CD4-positive, alpha-beta T cell treated with Interleukin-12 subunit alpha and Interleukin-12 subunit beta, for 1 hour (primary cell): ENCODE data around the gene AMMECR1L.
A peak's percentile ranks its signal among the peaks of the same experiment; 100 is the strongest.
"Not testable (repeated sequence)": the region's sequence is repeated elsewhere in the genome, so short reads cannot be mapped to it uniquely, and the experiment has no call there.

ENCODE experiments used
- DNase-seq: peaks from one replicate; pipeline ENCODE4 v3.0.0-alpha.2; 2020

Gene AMMECR1L

GRCh38 chr2:127885780-127886592, at the start of gene AMMECR1L:
Gene AMMECR1L (minus strand): TSS chr2:127885956. CDS start chr2:127874234, 11,722 bp downstream.
- peak; percentile 84 for DNase-seq

GRCh38 chr2:127935337-127935736, 49.6 kb upstream of the AMMECR1L start:
- no peak for DNase-seq

GRCh38 chr2:127932199-127932876, 46.6 kb upstream of the AMMECR1L start:
- DNase-seq, result no peak

GRCh38 chr2:127929449-127929848, 43.7 kb upstream of the AMMECR1L start:
- DNase-seq, result no peak

- no peak for DNase-seq
Measured at GRCh38 chr2:127927384-127927783, 41.6 kb upstream of the AMMECR1L start.

- no peak for DNase-seq
Measured at GRCh38 chr2:127917916-127918315, 32.2 kb upstream of the AMMECR1L start.

GRCh38 chr2:127913808-127914457, 28.2 kb upstream of the AMMECR1L start:
- DNase-seq, result no peak

- no peak for DNase-seq
Measured at GRCh38 chr2:127911737-127912136, 26.0 kb upstream of the AMMECR1L start.

- no peak for DNase-seq
Measured at GRCh38 chr2:127910415-127910814, 24.7 kb upstream of the AMMECR1L start.

GRCh38 chr2:127909019-127909418, 23.3 kb upstream of the AMMECR1L start:
- DNase-seq, result no peak

GRCh38 chr2:127907733-127908400, 22.1 kb upstream of the AMMECR1L start:
- not testable (repeated sequence) for DNase-seq

- no peak for DNase-seq
Measured at GRCh38 chr2:127906206-127906926, 20.6 kb upstream of the AMMECR1L start.

- no peak for DNase-seq
Measured at GRCh38 chr2:127901339-127902056, 15.7 kb upstream of the AMMECR1L start.

GRCh38 chr2:127897531-127898211, 11.9 kb upstream of the AMMECR1L start:
- no peak for DNase-seq

GRCh38 chr2:127893494-127893893, 7.7 kb upstream of the AMMECR1L start:
- DNase-seq, result no peak

- DNase-seq, result no peak
Measured at GRCh38 chr2:127893033-127893432, 7.3 kb upstream of the AMMECR1L start.

GRCh38 chr2:127891811-127892210, 6.1 kb upstream of the AMMECR1L start:
- no peak for DNase-seq

- not testable (repeated sequence) for DNase-seq
Measured at GRCh38 chr2:127890756-127891155, 5.0 kb upstream of the AMMECR1L start.

- no peak for DNase-seq
Measured at GRCh38 chr2:127888772-127889171, 3.0 kb upstream of the AMMECR1L start.

- DNase-seq, result no peak
Measured at GRCh38 chr2:127887776-127888130, 2.0 kb upstream of the AMMECR1L start.

GRCh38 chr2:127887082-127887775, 1.5 kb upstream of the AMMECR1L start:
- DNase-seq, result no peak
